Transverse colon (tissue), 4 donors: ENCODE measurements around the gene OAT. TPM values are rescaled to one million over a fixed set of nuclear protein-coding genes. Genes with fewer than 3 reads are reported as not detected.

Experiments
- DNase-seq: peaks from one replicate; pipeline ENCODE4 v3.0.0-alpha.2; 2019
- H3K27ac ChIP-seq, 4 donors: fragments of 200-600 bp; sonication (generic); 2 replicates each; pipeline ENCODE4 v1.5.1; 2016 to 2018; ENCODE audit warnings: inconsistent platforms in 4 of 4
- H3K27me3 ChIP-seq: fragments of 200-600 bp; sonication (generic); 2 replicates; pipeline ENCODE4 v1.5.1; 2017; ENCODE audit warnings: inconsistent platforms
- H3K36me3 ChIP-seq, 4 donors: fragments of 200-600 bp; sonication (generic); 2 replicates each; pipeline ENCODE4 v1.5.1; 2017 to 2019; ENCODE audit warnings: inconsistent platforms in 4 of 4
- H3K4me1 ChIP-seq, 4 donors: fragments of 200-600 bp; sonication (generic); 2 replicates each; pipeline ENCODE4 v1.5.1; 2017 to 2020; ENCODE audit warnings: inconsistent platforms in 4 of 4
- H3K4me3 ChIP-seq, 4 donors: fragments of 200-600 bp; sonication (generic); 1 replicate in 1 of 4; 2 replicates in 3 of 4; pipeline versions ENCODE4 v1.5.1 to v1.6.1; 2017 to 2019; ENCODE audit warnings: inconsistent platforms in 4 of 4
- H3K9me3 ChIP-seq, 2 donors: fragments of 200-600 bp; sonication (generic); 2 replicates each; pipeline ENCODE4 v1.5.1; 2017 to 2019; ENCODE audit warnings: inconsistent platforms in 2 of 2
- CTCF ChIP-seq, 5 experiments: fragments of 200-600 bp in 3 of 5; fragments of 450-650 bp in 2 of 5; sonication (generic) in 3 of 5; IDR thresholded peaks; 1 replicate in 2 of 5; 2 replicates in 3 of 5; pipeline ENCODE4 v1.5.1; 2016 to 2017; ENCODE audit warnings: antibody characterized with exemption in 5 of 5, inconsistent platforms in 3 of 5, mild to moderate bottlenecking in 2 of 5, moderate library complexity in 1 of 5
- EP300 ChIP-seq: sonication (generic); formaldehyde crosslinking; IDR thresholded peaks from one replicate; pipeline ENCODE4 v1.6.1; 2017; ENCODE audit warnings: antibody characterized with exemption, low read depth
- POLR2A ChIP-seq: fragments of 450-650 bp; IDR thresholded peaks from one replicate; pipeline ENCODE4 v1.6.1; 2016; ENCODE audit warnings: antibody characterized with exemption, mild to moderate bottlenecking, moderate library complexity
- POLR2AphosphoS5 ChIP-seq, 3 donors: sonication (generic); formaldehyde crosslinking; IDR thresholded peaks; one replicate each; pipeline ENCODE4 v1.6.1; 2016; ENCODE audit warnings: antibody characterized with exemption in 3 of 3
- WGBS, 2 donors: methylation state at CpG; one replicate each; pipeline ENCODE4 v1.1.5; 2018; ENCODE audit warnings: low coverage in 1 of 2; 5-methylcytosine and 5-hydroxymethylcytosine counted together
- in situ Hi-C, 4 donors: fragments of 200-750 bp; cut with MboI; loops; one replicate each; pipeline versions ENCODE4 v1.15.0 to v1.15.1; 2017; ENCODE audit warnings: low sequenced_read_pairs in 3 of 4, low pct_ligation_motif_present in 1 of 4, low pct_unique_long_range_greater_than_20kb in 1 of 4
- intact Hi-C: fragments of 100-400 bp; cut with DNase I; formaldehyde crosslinking; loops from one replicate; pipeline ENCODE4 v1.15.1; 2023; ENCODE audit warnings: low total_unique reads
- total RNA-seq, 4 donors: library from RNA; depleted of rRNA; stranded (reverse); fragments of >200 nt; gene quantifications; one replicate each; pipeline ENCODE4 v1.1.0, GENCODE V29; 2016

The OAT gene
- total RNA-seq, 4 donors from 2014 or later, result 22.1 to 89.3 (median 60.9) TPM

- Histone ChIP-seq H3K9me3 (no peaks in the 10 kb centered on the region), H3K27me3 (peaks cover 27% of the 10 kb centered on the region), H3K4me3 (no peak overlapping the region), H3K4me1 (no peaks in the 10 kb centered on the region), H3K36me3 (no peaks in the 10 kb centered on the region), H3K27ac (no peak overlapping the region)
- TF ChIP-seq POLR2AphosphoS5 (IDR thresholded peaks at IDR 0.05) (no peak), EP300 (no peak), CTCF (IDR thresholded peaks at IDR 0.05) (no peak), POLR2A (no peak)
- intact Hi-C loops, result no loop called here
- no peak for DNase-seq
- in situ Hi-C loops, result loop anchor here (25.0 kb wide), 1 partner anchor 789 kb away; no protein-coding TSS in a partner anchor
- 63 to 83% methylated on average over 4 to 9 of the region's 9 CpGs for WGBS, 2 donors
Measured at GRCh38 chr10:124376411-124376810, 42.3 kb downstream of the OAT start.

- peaks cover 20% of the 10 kb centered on the region for H3K27me3 ChIP-seq
- in situ Hi-C loops, result loop anchor here (25.0 kb wide), 1 partner anchor 788 kb away; no protein-coding TSS in a partner anchor
- no peaks in the 10 kb centered on the region for H3K9me3 ChIP-seq
- no peaks in the 10 kb centered on the region for H3K36me3 ChIP-seq
- no peak for DNase-seq
- 89% methylated on average over 10 of the region's 11 CpGs; no CpG with 5 or more reads in 1 of the 2 donors for WGBS, 2 donors
- intact Hi-C loops, result no loop called here
- no peak overlapping the region for H3K27ac ChIP-seq
- H3K4me3 ChIP-seq, result no peak overlapping the region
- no peaks in the 10 kb centered on the region for H3K4me1 ChIP-seq
- TF ChIP-seq POLR2AphosphoS5 (IDR thresholded peaks at IDR 0.05) (no peak), POLR2A (no peak), CTCF (IDR thresholded peaks at IDR 0.05) (no peak), EP300 (no peak)
Measured at GRCh38 chr10:124375691-124376090, 43.0 kb downstream of the OAT start.

- no peak overlapping the region for H3K4me3 ChIP-seq
- no peaks in the 10 kb centered on the region for H3K4me1 ChIP-seq
- H3K9me3 ChIP-seq, result no peaks in the 10 kb centered on the region
- no peak for TF ChIP-seq POLR2A
- no peak for TF ChIP-seq POLR2AphosphoS5 (IDR thresholded peaks at IDR 0.05)
- TF ChIP-seq CTCF (IDR thresholded peaks at IDR 0.05), result no peak
- no peak for TF ChIP-seq EP300
- in situ Hi-C loops, result loop anchor here (25.0 kb wide), 1 partner anchor 788 kb away; no protein-coding TSS in a partner anchor
- H3K27ac ChIP-seq, result no peak overlapping the region
- intact Hi-C loops, result no loop called here
- DNase-seq, result no peak
- WGBS, 2 donors, result 98% methylated on average over 5 of the region's 5 CpGs; no CpG with 5 or more reads in 1 of the 2 donors
- no peaks in the 10 kb centered on the region for H3K36me3 ChIP-seq
- peaks cover 16% of the 10 kb centered on the region for H3K27me3 ChIP-seq
Measured at GRCh38 chr10:124375353-124375614, 43.4 kb downstream of the OAT start.

- H3K27me3 ChIP-seq, result peaks cover 11% of the 10 kb centered on the region
- H3K4me3 ChIP-seq, result no peak overlapping the region
- no peaks in the 10 kb centered on the region for H3K36me3 ChIP-seq
- no peak for TF ChIP-seq POLR2A
- no peak for TF ChIP-seq EP300
- no peak for TF ChIP-seq CTCF (IDR thresholded peaks at IDR 0.05)
- no peak for TF ChIP-seq POLR2AphosphoS5 (IDR thresholded peaks at IDR 0.05)
- no peaks in the 10 kb centered on the region for H3K4me1 ChIP-seq
- H3K27ac ChIP-seq, result no peak overlapping the region
- H3K9me3 ChIP-seq, result no peaks in the 10 kb centered on the region
- in situ Hi-C loops, result loop anchor here (25.0 kb wide), 1 partner anchor 787 kb away; no protein-coding TSS in a partner anchor
- 85% methylated on average over 14 of the region's 14 CpGs; no CpG with 5 or more reads in 1 of the 2 donors for WGBS, 2 donors
- intact Hi-C loops, result no loop called here
- no peak for DNase-seq
Measured at GRCh38 chr10:124374535-124375352, 44.0 kb downstream of the OAT start.
